Measurements from ENCODE around the gene SH3PXD2A.

- TF ChIP-seq CTCF (IDR thresholded peaks at IDR 0.05), result no peak
- no peak for TF ChIP-seq POLR2A (IDR thresholded peaks at IDR 0.05)
Measured at GRCh38 chr10:103697787-103698186, 157.6 kb downstream of the SH3PXD2A start.
